Measurements from ENCODE around the gene MRTFB.

The MRTFB gene

GRCh38 chr16:14095883-14096551 is 24.9 kb downstream of the MRTFB start:
- CTCF ChIA-PET = no interaction called here
- TF ChIP-seq FOXK2 (IDR thresholded peaks at IDR 0.05) (no peak), SP1 (IDR thresholded peaks at IDR 0.05) (no peak), BHLHE40 (IDR thresholded peaks at IDR 0.05; ENCODE audit: borderline replicate concordance) (no peak), PKNOX1 (IDR thresholded peaks at IDR 0.05) (no peak), ZNF384 (IDR thresholded peaks at IDR 0.05) (no peak), CTBP1 (IDR thresholded peaks at IDR 0.05; ENCODE audit: borderline replicate concordance) (no peak), ELF4 (IDR thresholded peaks at IDR 0.05) (no peak), NFRKB (IDR thresholded peaks at IDR 0.05) (no peak), FOXM1 (IDR thresholded peaks at IDR 0.05; ENCODE audit: borderline replicate concordance) (no peak), SUZ12 (IDR thresholded peaks at IDR 0.05) (no peak), HDGF (IDR thresholded peaks at IDR 0.05; ENCODE audit: borderline replicate concordance) (no peak), ARNT (IDR thresholded peaks at IDR 0.05) (no peak), L3MBTL2 (conservative IDR thresholded peaks at IDR 0.05) (no peak), LEF1 (IDR thresholded peaks at IDR 0.05; ENCODE audit: borderline replicate concordance) (no peak)
- POLR2A ChIA-PET = no interaction called here
- no peak for DNase-seq (ENCODE audit: extremely low spot score)

- POLR2A ChIA-PET = interaction anchor here (0.6 kb wide), 1 partner anchor 9 kb away, joined by 3 read pairs; no protein-coding TSS in a partner anchor
- DNase-seq (ENCODE audit: extremely low spot score) = no peak
- TF ChIP-seq FOXK2 (IDR thresholded peaks at IDR 0.05) (no peak), SUZ12 (IDR thresholded peaks at IDR 0.05) (no peak), ELF4 (IDR thresholded peaks at IDR 0.05) (no peak), ZNF384 (IDR thresholded peaks at IDR 0.05) (no peak), NFRKB (IDR thresholded peaks at IDR 0.05) (no peak), CTBP1 (IDR thresholded peaks at IDR 0.05; ENCODE audit: borderline replicate concordance) (no peak), SP1 (IDR thresholded peaks at IDR 0.05) (no peak), BHLHE40 (IDR thresholded peaks at IDR 0.05; ENCODE audit: borderline replicate concordance) (no peak), HDGF (IDR thresholded peaks at IDR 0.05; ENCODE audit: borderline replicate concordance) (no peak), TARDBP (IDR thresholded peaks at IDR 0.05) (no peak), PKNOX1 (IDR thresholded peaks at IDR 0.05) (no peak), LEF1 (IDR thresholded peaks at IDR 0.05; ENCODE audit: borderline replicate concordance) (no peak), L3MBTL2 (conservative IDR thresholded peaks at IDR 0.05) (no peak), FOXM1 (IDR thresholded peaks at IDR 0.05; ENCODE audit: borderline replicate concordance) (no peak), FOXA1 (IDR thresholded peaks at IDR 0.05) (no peak), ARNT (IDR thresholded peaks at IDR 0.05) (no peak)
- CTCF ChIA-PET = no interaction called here
Measured at GRCh38 chr16:14097182-14097959, 26.3 kb downstream of the MRTFB start.

GRCh38 chr16:14098081-14098480 is 27.0 kb downstream of the MRTFB start:
- CTCF ChIA-PET = no interaction called here
- POLR2A ChIA-PET = interaction anchor here (0.6 kb wide), 1 partner anchor 9 kb away, joined by 3 read pairs; no protein-coding TSS in a partner anchor

GRCh38 chr16:14100825-14101224 is 29.7 kb downstream of the MRTFB start:
- TF ChIP-seq HDGF (IDR thresholded peaks at IDR 0.05; ENCODE audit: borderline replicate concordance) (no peak), CTBP1 (IDR thresholded peaks at IDR 0.05; ENCODE audit: borderline replicate concordance) (no peak), ARNT (IDR thresholded peaks at IDR 0.05) (no peak), FOXK2 (IDR thresholded peaks at IDR 0.05) (no peak), BHLHE40 (IDR thresholded peaks at IDR 0.05; ENCODE audit: borderline replicate concordance) (no peak), SUZ12 (IDR thresholded peaks at IDR 0.05) (no peak), FOXA1 (IDR thresholded peaks at IDR 0.05) (no peak), PKNOX1 (IDR thresholded peaks at IDR 0.05) (no peak)
- ChIA-PET CTCF (interaction anchor here (0.6 to 1.5 kb wide), 2 partner anchors 9 to 356 kb away, joined by 3 read pairs; no protein-coding TSS in a partner anchor), POLR2A (interaction anchor here (1.3 kb wide), 1 partner anchor 28 kb away, joined by 4 read pairs; no protein-coding TSS in a partner anchor)
- DNase-seq (ENCODE audit: extremely low spot score) = no peak

More at GRCh38 chr16:14098081-14098480, 27.0 kb downstream of the MRTFB start:
- no peak for TF ChIP-seq LEF1 (IDR thresholded peaks at IDR 0.05; ENCODE audit: borderline replicate concordance)
- TF ChIP-seq TARDBP (IDR thresholded peaks at IDR 0.05) = no peak
- TF ChIP-seq HDGF (IDR thresholded peaks at IDR 0.05; ENCODE audit: borderline replicate concordance) = no peak
- TF ChIP-seq FOXA1 (IDR thresholded peaks at IDR 0.05) = no peak
- no peak for TF ChIP-seq ZNF384 (IDR thresholded peaks at IDR 0.05)
- no peak for TF ChIP-seq CTBP1 (IDR thresholded peaks at IDR 0.05; ENCODE audit: borderline replicate concordance)
- TF ChIP-seq ARNT (IDR thresholded peaks at IDR 0.05) = no peak
- TF ChIP-seq ELF4 (IDR thresholded peaks at IDR 0.05) = no peak
- no peak for TF ChIP-seq SUZ12 (IDR thresholded peaks at IDR 0.05)
- TF ChIP-seq FOXK2 (IDR thresholded peaks at IDR 0.05) = no peak
- DNase-seq (ENCODE audit: extremely low spot score) = no peak

- ChIA-PET POLR2A (interaction anchor here (1.3 kb wide), 1 partner anchor 29 kb away, joined by 4 read pairs; no protein-coding TSS in a partner anchor), CTCF (interaction anchor here (0.6 to 1.5 kb wide), 2 partner anchors 8 to 356 kb away, joined by 3 read pairs; no protein-coding TSS in a partner anchor)
- no peak for DNase-seq (ENCODE audit: extremely low spot score)
- TF ChIP-seq FOXK2 (IDR thresholded peaks at IDR 0.05) (no peak), SP1 (IDR thresholded peaks at IDR 0.05) (no peak), CTBP1 (IDR thresholded peaks at IDR 0.05; ENCODE audit: borderline replicate concordance) (no peak), NFRKB (IDR thresholded peaks at IDR 0.05) (no peak), L3MBTL2 (conservative IDR thresholded peaks at IDR 0.05) (no peak), ELF4 (IDR thresholded peaks at IDR 0.05) (no peak), HDGF (IDR thresholded peaks at IDR 0.05; ENCODE audit: borderline replicate concordance) (no peak), FOXM1 (IDR thresholded peaks at IDR 0.05; ENCODE audit: borderline replicate concordance) (no peak), ARNT (IDR thresholded peaks at IDR 0.05) (no peak), BHLHE40 (IDR thresholded peaks at IDR 0.05; ENCODE audit: borderline replicate concordance) (no peak), PKNOX1 (IDR thresholded peaks at IDR 0.05) (no peak), FOXA1 (IDR thresholded peaks at IDR 0.05) (no peak), ZNF384 (IDR thresholded peaks at IDR 0.05) (no peak), TARDBP (IDR thresholded peaks at IDR 0.05) (no peak), SUZ12 (IDR thresholded peaks at IDR 0.05) (no peak), LEF1 (IDR thresholded peaks at IDR 0.05; ENCODE audit: borderline replicate concordance) (no peak)
Measured at GRCh38 chr16:14101415-14101814, 30.3 kb downstream of the MRTFB start.

All from HEK293T (cell line).